GM12878 (cell line): ENCODE data around the gene ZNF165. TPM values are rescaled to one million over a fixed set of nuclear protein-coding genes. Genes with fewer than 3 reads are reported as not detected.

Experiments
- ATF7 ChIP-seq: fragments of 450-650 bp; IDR thresholded peaks from 2 replicates; pipeline ENCODE4 v1.6.1; 2016; ENCODE audit warnings: low read depth, mild to moderate bottlenecking
- BACH1 ChIP-seq: fragments of 450-650 bp; IDR thresholded peaks from 2 replicates; pipeline ENCODE4 v1.6.1; 2017; ENCODE audit warnings: mild to moderate bottlenecking, borderline replicate concordance
- CREB1 ChIP-seq: IDR thresholded peaks from 2 replicates; pipeline ENCODE4 v1.6.1; 2012; ENCODE audit warnings: low read depth, mild to moderate bottlenecking, inconsistent platforms
- EGR1 ChIP-seq, 2 experiments: IDR thresholded peaks; 1 replicate in 1 of 2; 2 replicates in 1 of 2; pipeline ENCODE4 v1.6.1; 2011 to 2012; ENCODE audit warnings: low read depth in 2 of 2, low read length in 2 of 2, borderline replicate concordance in 1 of 2, mild to moderate bottlenecking in 1 of 2, moderate library complexity in 1 of 2
- MEF2A ChIP-seq: IDR thresholded peaks from 2 replicates; pipeline ENCODE4 v1.6.1; 2011; ENCODE audit warnings: low read depth, mild to moderate bottlenecking, low read length, moderate library complexity; ENCODE audit not compliant: insufficient read depth
- MTA2 ChIP-seq: fragments of 450-650 bp; IDR thresholded peaks from 2 replicates; pipeline ENCODE4 v1.6.1; 2016; ENCODE audit warnings: low read depth, mild to moderate bottlenecking, moderate library complexity
- NR2C2 ChIP-seq: IDR thresholded peaks from 2 replicates; pipeline ENCODE4 v1.6.1; 2011; ENCODE audit warnings: borderline replicate concordance, low read depth; ENCODE audit not compliant: control insufficient read depth, insufficient read length
- PAX8 ChIP-seq: fragments of 450-650 bp; IDR thresholded peaks from 2 replicates; pipeline ENCODE4 v1.6.1; 2017; ENCODE audit warnings: mild to moderate bottlenecking, moderate library complexity
- RUNX3 ChIP-seq: IDR thresholded peaks from 2 replicates; pipeline ENCODE4 v1.6.1; 2012; ENCODE audit warnings: low read length, inconsistent platforms
- SREBF2 ChIP-seq: IDR thresholded peaks from 2 replicates; pipeline ENCODE4 v1.6.1; 2012; ENCODE audit warnings: mild to moderate bottlenecking, low read length
- WRNIP1 ChIP-seq: IDR thresholded peaks from 2 replicates; pipeline ENCODE4 v1.6.1; 2011; ENCODE audit warnings: low read depth, low read length, improper control_type of control experiment, borderline replicate concordance
- YBX1 ChIP-seq: fragments of 450-650 bp; IDR thresholded peaks from 2 replicates; pipeline ENCODE4 v1.6.1; 2016; ENCODE audit warnings: antibody characterized with exemption
- ZNF207 ChIP-seq: fragments of 450-650 bp; IDR thresholded peaks from 2 replicates; pipeline ENCODE4 v1.6.1; 2014; ENCODE audit warnings: antibody characterized with exemption, mild to moderate bottlenecking, borderline replicate concordance
- ZNF24 ChIP-seq: fragments of 450-650 bp; IDR thresholded peaks from 2 replicates; pipeline ENCODE4 v1.6.1; 2017; ENCODE audit warnings: antibody characterized with exemption, mild to moderate bottlenecking
- ZNF384 ChIP-seq: IDR thresholded peaks from 2 replicates; pipeline ENCODE4 v1.6.1; 2012; ENCODE audit warnings: low read depth, mild to moderate bottlenecking, low read length, improper control_type of control experiment, borderline replicate concordance
- polyA plus RNA-seq, 11 experiments: library from polyadenylated mRNA; depleted of rRNA in 4 of 11; unstranded in 6 of 11; stranded (reverse) in 5 of 11; fragments of >200 nt; fragmentation: Nextera tagmentation in 4 of 11; fragmentation: Illumina TruSeq in 1 of 11; extraction: Ambion mirVana in 4 of 11; extraction: Trizol in 1 of 11; gene quantifications; 1 replicate in 1 of 11; 2 replicates in 10 of 11; pipeline versions ENCODE4 v1.2.1 to v1.2.3, GENCODE V29; 2011 to 2016; ENCODE audit warnings: inconsistent platforms in 2 of 11, missing spikeins in 2 of 11, low read depth in 1 of 11
- total RNA-seq, 4 experiments: library from RNA; depleted of rRNA in 3 of 4; stranded (reverse); fragments of >200 nt in 3 of 4; fragmentation: Illumina TruSeq in 1 of 4; extraction: Trizol in 1 of 4; gene quantifications; 2 replicates each; pipeline versions ENCODE4 v1.2.1 to v1.2.3, GENCODE V29; 2013 to 2021
- TF ChIP-seq, protein P1 (sequence below): fragments of 450-650 bp; IDR thresholded peaks from 2 replicates; pipeline ENCODE4 v1.6.1; 2016; ENCODE audit warnings: mild to moderate bottlenecking
- TF ChIP-seq, protein P2 (sequence below): fragments of 450-650 bp; formaldehyde crosslinking; IDR thresholded peaks from 2 replicates; pipeline ENCODE4 v1.4.0; 2020; ENCODE audit warnings: mild to moderate bottlenecking, moderate library complexity
- TF ChIP-seq, protein P3 (sequence below): IDR thresholded peaks from 2 replicates; pipeline ENCODE4 v1.6.1; 2012; ENCODE audit warnings: low read length, inconsistent platforms
- TF ChIP-seq, protein P4 (sequence below): IDR thresholded peaks from 2 replicates; pipeline ENCODE4 v1.6.1; 2011; ENCODE audit warnings: low read depth, low read length, improper control_type of control experiment, borderline replicate concordance

ZNF165 gene
- total and polyA plus RNA-seq, 10 of the 15 experiments (the other 5 are each of a cell fraction or from before 2014, with no cell fraction given), result 1.1 to 5.0 (median 2.9) TPM

DNA sequence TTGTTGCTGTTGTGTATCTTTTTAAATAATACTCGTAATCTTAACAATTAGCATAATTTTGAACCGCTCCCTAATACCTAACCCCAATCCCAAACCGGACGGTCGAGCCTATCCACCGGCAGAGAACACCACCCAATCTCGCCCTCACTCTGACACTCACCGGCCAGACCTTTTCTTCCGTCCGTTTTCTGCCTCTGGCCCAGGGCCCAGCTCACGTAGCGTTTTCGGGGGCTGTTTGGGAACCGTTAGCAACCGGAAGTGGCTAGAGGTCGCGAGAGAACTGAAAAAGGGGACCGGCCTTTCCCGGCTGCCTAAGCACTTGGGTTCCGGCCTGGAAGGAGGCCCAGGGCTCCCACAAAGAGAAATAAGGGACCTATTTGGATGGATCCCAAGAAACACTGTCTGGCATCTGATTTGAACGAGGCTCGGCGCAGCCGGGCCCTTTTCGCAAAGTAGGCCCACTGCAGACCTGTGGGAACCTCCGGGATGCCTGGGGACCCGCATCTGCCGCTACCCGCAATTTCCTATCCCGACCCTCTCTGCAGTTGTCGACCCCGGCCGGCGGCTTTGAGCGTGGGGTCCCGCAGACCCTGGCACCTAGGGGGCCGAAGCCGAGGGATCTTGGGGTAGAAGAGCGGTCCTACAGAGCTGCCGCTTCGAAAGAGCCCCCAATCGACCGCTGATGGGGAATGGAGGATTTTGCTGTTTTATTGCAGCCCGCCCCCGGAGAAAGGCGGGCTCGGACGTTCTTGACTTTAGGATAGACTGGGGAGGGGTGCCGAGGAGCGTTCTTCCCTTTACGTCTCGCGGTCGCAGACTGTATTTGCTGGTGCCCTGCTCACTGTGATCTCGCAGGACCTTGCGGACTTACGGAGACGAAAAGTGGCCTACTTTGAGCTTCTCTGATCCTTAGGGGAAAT is 56.5 kb downstream of the ZNF165 start (continued):
- TF ChIP-seq ZNF207 (peak; percentile 54; the same call in 1 of the 2 replicates), RUNX3 (peak; percentile 93), ATF7 (peak; percentile 58; the same call in 1 of the 2 replicates), BACH1 (no peak), SREBF2 (no peak), CREB1 (peak; percentile 69), ZNF384 (no peak), MTA2 (peak; percentile 47; the same call in 1 of the 2 replicates), PAX8 (no peak), WRNIP1 (no peak), NR2C2 (no peak), YBX1 (no peak), ZNF24 (peak; percentile 67; the same call in 1 of the 2 replicates), EGR1 (IDR thresholded peaks at IDR 0.05; ENCODE audit: borderline replicate concordance in 1 of 2, low read depth in 2 of 2, low read length in 2 of 2) (peak; percentile 42 to 47; a peak in 2 of 3 replicates), MEF2A (peak; percentile 73)
- TF ChIP-seq, protein P1, sequence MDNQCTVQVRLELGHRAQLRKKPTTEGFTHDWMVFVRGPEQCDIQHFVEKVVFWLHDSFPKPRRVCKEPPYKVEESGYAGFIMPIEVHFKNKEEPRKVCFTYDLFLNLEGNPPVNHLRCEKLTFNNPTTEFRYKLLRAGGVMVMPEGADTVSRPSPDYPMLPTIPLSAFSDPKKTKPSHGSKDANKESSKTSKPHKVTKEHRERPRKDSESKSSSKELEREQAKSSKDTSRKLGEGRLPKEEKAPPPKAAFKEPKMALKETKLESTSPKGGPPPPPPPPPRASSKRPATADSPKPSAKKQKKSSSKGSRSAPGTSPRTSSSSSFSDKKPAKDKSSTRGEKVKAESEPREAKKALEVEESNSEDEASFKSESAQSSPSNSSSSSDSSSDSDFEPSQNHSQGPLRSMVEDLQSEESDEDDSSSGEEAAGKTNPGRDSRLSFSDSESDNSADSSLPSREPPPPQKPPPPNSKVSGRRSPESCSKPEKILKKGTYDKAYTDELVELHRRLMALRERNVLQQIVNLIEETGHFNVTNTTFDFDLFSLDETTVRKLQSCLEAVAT, result peak; percentile 74; the same call in 1 of the 2 replicates
- TF ChIP-seq, protein P2, sequence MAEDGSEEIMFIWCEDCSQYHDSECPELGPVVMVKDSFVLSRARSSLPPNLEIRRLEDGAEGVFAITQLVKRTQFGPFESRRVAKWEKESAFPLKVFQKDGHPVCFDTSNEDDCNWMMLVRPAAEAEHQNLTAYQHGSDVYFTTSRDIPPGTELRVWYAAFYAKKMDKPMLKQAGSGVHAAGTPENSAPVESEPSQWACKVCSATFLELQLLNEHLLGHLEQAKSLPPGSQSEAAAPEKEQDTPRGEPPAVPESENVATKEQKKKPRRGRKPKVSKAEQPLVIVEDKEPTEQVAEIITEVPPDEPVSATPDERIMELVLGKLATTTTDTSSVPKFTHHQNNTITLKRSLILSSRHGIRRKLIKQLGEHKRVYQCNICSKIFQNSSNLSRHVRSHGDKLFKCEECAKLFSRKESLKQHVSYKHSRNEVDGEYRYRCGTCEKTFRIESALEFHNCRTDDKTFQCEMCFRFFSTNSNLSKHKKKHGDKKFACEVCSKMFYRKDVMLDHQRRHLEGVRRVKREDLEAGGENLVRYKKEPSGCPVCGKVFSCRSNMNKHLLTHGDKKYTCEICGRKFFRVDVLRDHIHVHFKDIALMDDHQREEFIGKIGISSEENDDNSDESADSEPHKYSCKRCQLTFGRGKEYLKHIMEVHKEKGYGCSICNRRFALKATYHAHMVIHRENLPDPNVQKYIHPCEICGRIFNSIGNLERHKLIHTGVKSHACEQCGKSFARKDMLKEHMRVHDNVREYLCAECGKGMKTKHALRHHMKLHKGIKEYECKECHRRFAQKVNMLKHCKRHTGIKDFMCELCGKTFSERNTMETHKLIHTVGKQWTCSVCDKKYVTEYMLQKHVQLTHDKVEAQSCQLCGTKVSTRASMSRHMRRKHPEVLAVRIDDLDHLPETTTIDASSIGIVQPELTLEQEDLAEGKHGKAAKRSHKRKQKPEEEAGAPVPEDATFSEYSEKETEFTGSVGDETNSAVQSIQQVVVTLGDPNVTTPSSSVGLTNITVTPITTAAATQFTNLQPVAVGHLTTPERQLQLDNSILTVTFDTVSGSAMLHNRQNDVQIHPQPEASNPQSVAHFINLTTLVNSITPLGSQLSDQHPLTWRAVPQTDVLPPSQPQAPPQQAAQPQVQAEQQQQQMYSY (CRISPR knock-in tag), result no peak
- TF ChIP-seq, protein P3, sequence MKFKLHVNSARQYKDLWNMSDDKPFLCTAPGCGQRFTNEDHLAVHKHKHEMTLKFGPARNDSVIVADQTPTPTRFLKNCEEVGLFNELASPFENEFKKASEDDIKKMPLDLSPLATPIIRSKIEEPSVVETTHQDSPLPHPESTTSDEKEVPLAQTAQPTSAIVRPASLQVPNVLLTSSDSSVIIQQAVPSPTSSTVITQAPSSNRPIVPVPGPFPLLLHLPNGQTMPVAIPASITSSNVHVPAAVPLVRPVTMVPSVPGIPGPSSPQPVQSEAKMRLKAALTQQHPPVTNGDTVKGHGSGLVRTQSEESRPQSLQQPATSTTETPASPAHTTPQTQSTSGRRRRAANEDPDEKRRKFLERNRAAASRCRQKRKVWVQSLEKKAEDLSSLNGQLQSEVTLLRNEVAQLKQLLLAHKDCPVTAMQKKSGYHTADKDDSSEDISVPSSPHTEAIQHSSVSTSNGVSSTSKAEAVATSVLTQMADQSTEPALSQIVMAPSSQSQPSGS, result no peak
- TF ChIP-seq, protein P4, sequence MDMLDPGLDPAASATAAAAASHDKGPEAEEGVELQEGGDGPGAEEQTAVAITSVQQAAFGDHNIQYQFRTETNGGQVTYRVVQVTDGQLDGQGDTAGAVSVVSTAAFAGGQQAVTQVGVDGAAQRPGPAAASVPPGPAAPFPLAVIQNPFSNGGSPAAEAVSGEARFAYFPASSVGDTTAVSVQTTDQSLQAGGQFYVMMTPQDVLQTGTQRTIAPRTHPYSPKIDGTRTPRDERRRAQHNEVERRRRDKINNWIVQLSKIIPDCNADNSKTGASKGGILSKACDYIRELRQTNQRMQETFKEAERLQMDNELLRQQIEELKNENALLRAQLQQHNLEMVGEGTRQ, result no peak
